WTC11 (cell line): ENCODE results near the gene TDRD3.

Experiments used
- CREB1 ChIP-seq: sonication (generic); formaldehyde crosslinking; IDR thresholded peaks from 2 replicates; pipeline ENCODE4 v1.8.0; 2023; ENCODE audit warnings: mild to moderate bottlenecking, missing genetic modification reagents
- CTCF ChIP-seq: fragments of 200-600 bp; IDR thresholded peaks from 2 replicates; pipeline ENCODE4 v1.8.0; 2022; ENCODE audit warnings: antibody characterized with exemption
- ZNF317 ChIP-seq: sonication (generic); formaldehyde crosslinking; IDR thresholded peaks from 2 replicates; pipeline ENCODE4 v1.8.1; 2023; ENCODE audit warnings: low read depth, mild to moderate bottlenecking, moderate library complexity, missing genetic modification reagents, borderline replicate concordance
- TF ChIP-seq, protein P1 (sequence below): sonication (generic); formaldehyde crosslinking; IDR thresholded peaks from 2 replicates; pipeline ENCODE4 v1.8.1; 2022; ENCODE audit warnings: mild to moderate bottlenecking, moderate library complexity, missing genetic modification reagents

DNA sequence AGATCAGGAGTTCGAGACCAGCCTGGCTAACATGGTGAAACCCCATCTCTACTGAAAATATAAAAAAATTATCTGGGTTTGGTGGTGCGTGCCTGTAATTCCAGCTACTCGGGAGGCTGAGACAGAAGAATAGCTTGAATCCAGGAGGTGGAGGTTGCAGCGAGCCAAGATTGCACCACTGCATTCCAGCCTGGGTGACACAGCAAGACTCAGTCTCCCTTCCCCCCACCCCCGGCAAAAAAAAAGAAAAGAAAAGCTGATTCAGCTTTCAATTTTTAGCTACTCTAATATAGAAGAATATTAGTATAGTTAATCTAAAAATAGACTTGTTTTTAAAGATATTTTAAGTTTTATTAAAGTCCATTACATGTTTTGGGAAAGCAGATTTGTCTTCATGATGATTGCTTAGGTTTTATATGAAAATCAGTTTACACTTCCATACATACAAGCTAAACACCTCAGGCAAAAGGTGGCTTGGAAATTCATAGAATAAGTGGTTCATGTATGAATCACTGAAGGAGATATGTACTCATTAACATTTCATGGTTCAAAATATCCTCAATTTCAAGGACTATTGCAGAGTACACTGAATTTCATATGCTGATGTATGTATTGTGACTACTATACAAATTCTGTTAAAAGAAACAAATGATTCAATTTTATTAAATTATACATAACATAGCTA is 165.2 kb downstream of the TDRD3 start:
- TF ChIP-seq CTCF (no peak), ZNF317 (no peak), CREB1 (no peak)
- TF ChIP-seq, protein P1, sequence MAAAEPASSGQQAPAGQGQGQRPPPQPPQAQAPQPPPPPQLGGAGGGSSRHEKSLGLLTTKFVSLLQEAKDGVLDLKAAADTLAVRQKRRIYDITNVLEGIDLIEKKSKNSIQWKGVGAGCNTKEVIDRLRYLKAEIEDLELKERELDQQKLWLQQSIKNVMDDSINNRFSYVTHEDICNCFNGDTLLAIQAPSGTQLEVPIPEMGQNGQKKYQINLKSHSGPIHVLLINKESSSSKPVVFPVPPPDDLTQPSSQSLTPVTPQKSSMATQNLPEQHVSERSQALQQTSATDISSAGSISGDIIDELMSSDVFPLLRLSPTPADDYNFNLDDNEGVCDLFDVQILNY (CRISPR knock-in tag), result no peak
